Liver (tissue), 3 donors: Measurements from ENCODE around the gene ACTR1A.

Source experiments
- EGR1 ChIP-seq, 2 donors: IDR thresholded peaks; 2 replicates each; pipeline ENCODE4 v1.6.1; 2016 to 2018; ENCODE audit warnings: antibody characterized with exemption in 2 of 2, low read depth in 2 of 2
- FOXA1 ChIP-seq: IDR thresholded peaks from 2 replicates; pipeline ENCODE4 v1.6.1; 2016; ENCODE audit warnings: antibody characterized with exemption
- FOXA2 ChIP-seq: IDR thresholded peaks from 2 replicates; pipeline ENCODE4 v1.6.1; 2016; ENCODE audit warnings: antibody characterized with exemption
- JUND ChIP-seq, 2 donors: IDR thresholded peaks; 2 replicates each; pipeline ENCODE4 v1.6.1; 2016; ENCODE audit warnings: antibody characterized with exemption in 2 of 2
- RAD21 ChIP-seq, 2 donors: IDR thresholded peaks; 2 replicates each; pipeline ENCODE4 v1.6.1; 2016; ENCODE audit warnings: antibody characterized with exemption in 2 of 2, mild to moderate bottlenecking in 2 of 2
- RXRA ChIP-seq, 2 donors: IDR thresholded peaks; 2 replicates each; pipeline ENCODE4 v1.6.1; 2017 to 2018; ENCODE audit warnings: antibody characterized with exemption in 2 of 2, mild to moderate bottlenecking in 1 of 2
- SP1 ChIP-seq: IDR thresholded peaks from 2 replicates; pipeline ENCODE4 v1.6.1; 2018; ENCODE audit warnings: antibody characterized with exemption, mild to moderate bottlenecking
- TAF1 ChIP-seq: conservative IDR thresholded peaks from 2 replicates; pipeline ENCODE4 v1.6.1; 2016; ENCODE audit warnings: antibody characterized with exemption, mild to moderate bottlenecking
- YY1 ChIP-seq: IDR thresholded peaks from 2 replicates; pipeline ENCODE4 v1.6.1; 2016; ENCODE audit warnings: antibody characterized with exemption, mild to moderate bottlenecking
- ZBTB33 ChIP-seq: IDR thresholded peaks from 2 replicates; pipeline ENCODE4 v1.6.1; 2016; ENCODE audit warnings: antibody characterized with exemption
- TF ChIP-seq, protein P1 (sequence below): fragments of 150-350 bp; IDR thresholded peaks from 2 replicates; pipeline ENCODE4 v1.5.1; 2017; ENCODE audit warnings: improper control_type of control experiment, low read depth, low read length; ENCODE audit not compliant: missing input control
- TF ChIP-seq, protein P2 (sequence below): IDR thresholded peaks from 2 replicates; pipeline ENCODE4 v1.6.1; 2016; ENCODE audit warnings: antibody characterized with exemption
- donor health status: healthy.
- donor health status: healthy.

- TF ChIP-seq, protein P1, sequence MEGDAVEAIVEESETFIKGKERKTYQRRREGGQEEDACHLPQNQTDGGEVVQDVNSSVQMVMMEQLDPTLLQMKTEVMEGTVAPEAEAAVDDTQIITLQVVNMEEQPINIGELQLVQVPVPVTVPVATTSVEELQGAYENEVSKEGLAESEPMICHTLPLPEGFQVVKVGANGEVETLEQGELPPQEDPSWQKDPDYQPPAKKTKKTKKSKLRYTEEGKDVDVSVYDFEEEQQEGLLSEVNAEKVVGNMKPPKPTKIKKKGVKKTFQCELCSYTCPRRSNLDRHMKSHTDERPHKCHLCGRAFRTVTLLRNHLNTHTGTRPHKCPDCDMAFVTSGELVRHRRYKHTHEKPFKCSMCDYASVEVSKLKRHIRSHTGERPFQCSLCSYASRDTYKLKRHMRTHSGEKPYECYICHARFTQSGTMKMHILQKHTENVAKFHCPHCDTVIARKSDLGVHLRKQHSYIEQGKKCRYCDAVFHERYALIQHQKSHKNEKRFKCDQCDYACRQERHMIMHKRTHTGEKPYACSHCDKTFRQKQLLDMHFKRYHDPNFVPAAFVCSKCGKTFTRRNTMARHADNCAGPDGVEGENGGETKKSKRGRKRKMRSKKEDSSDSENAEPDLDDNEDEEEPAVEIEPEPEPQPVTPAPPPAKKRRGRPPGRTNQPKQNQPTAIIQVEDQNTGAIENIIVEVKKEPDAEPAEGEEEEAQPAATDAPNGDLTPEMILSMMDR = no peak
- no peak for TF ChIP-seq FOXA1
- TF ChIP-seq EGR1 (IDR thresholded peaks at IDR 0.05; ENCODE audit: low read depth in 2 of 2) = no peak
- TF ChIP-seq JUND (IDR thresholded peaks at IDR 0.05) = no peak
- TF ChIP-seq RAD21 (IDR thresholded peaks at IDR 0.05) = no peak
- no peak for TF ChIP-seq SP1
- TF ChIP-seq, protein P2, sequence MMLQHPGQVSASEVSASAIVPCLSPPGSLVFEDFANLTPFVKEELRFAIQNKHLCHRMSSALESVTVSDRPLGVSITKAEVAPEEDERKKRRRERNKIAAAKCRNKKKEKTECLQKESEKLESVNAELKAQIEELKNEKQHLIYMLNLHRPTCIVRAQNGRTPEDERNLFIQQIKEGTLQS = no peak
- TF ChIP-seq TAF1 = no peak
- TF ChIP-seq ZBTB33 = no peak
- no peak for TF ChIP-seq RXRA (IDR thresholded peaks at IDR 0.05)
- no peak for TF ChIP-seq FOXA2
- no peak for TF ChIP-seq YY1
Measured at GRCh38 chr10:102453502-102453901, 49.0 kb downstream of the ACTR1A start.
